PC-3 (cell line): ENCODE data around the gene ACADSB. TPM values are rescaled to one million over a fixed set of nuclear protein-coding genes. Genes with fewer than 3 reads are reported as not detected.

ENCODE experiments used
- ATAC-seq: fragments of 200-7000 bp; cut with Tn5 transposase; 2 replicates; pipeline ENCODE4 v1.9.1; 2020; ENCODE audit warnings: mild to moderate bottlenecking, moderate library complexity
- BruUV-seq: library from RNA; stranded (reverse); fragments of 400-500 nt; replicated peaks from 2 replicates; lab custom pipeline; 2021; lab: Mats Ljungman, UMichigan
- CTCF ChIA-PET: fragments of 300-600 bp; sonication (Branson Sonifier 250); formaldehyde crosslinking; loops from one replicate; lab custom pipeline; 2022; ENCODE audit warnings: antibody characterized with exemption; lab: Charles Lee
- POLR2A ChIA-PET: fragments of 300-600 bp; sonication (Branson Sonifier 250); formaldehyde crosslinking; loops from one replicate; lab custom pipeline; 2022; ENCODE audit warnings: antibody characterized with exemption; ENCODE audit not compliant: unreplicated experiment; lab: Charles Lee
- DNase-seq: peaks from one replicate; pipeline ENCODE4 v3.0.0-alpha.2; 2015
- H2AFZ ChIP-seq: fragments of 300-600 bp; sonication (generic); 2 replicates; pipeline ENCODE4 v1.6.0; 2016; ENCODE audit warnings: antibody characterized with exemption, low read length
- H3F3A ChIP-seq: fragments of 300-600 bp; sonication (generic); one replicate; pipeline ENCODE4 v1.6.0; 2017; ENCODE audit warnings: antibody characterized with exemption, low read length, control low read depth, mild to moderate bottlenecking; ENCODE audit not compliant: unreplicated experiment
- H3K27ac ChIP-seq: fragments of 300-600 bp; sonication (generic); 2 replicates; pipeline ENCODE4 v1.5.1; 2016; ENCODE audit warnings: mild to moderate bottlenecking, low read length
- H3K27me3 ChIP-seq: fragments of 300-600 bp; sonication (generic); 2 replicates; pipeline ENCODE4 v1.6.1; 2016; ENCODE audit warnings: low read length, mixed read lengths
- H3K36me3 ChIP-seq: fragments of 300-600 bp; sonication (generic); 2 replicates; pipeline ENCODE4 v1.6.1; 2016; ENCODE audit warnings: low read depth, mixed run types, low read length, mixed read lengths
- H3K4me1 ChIP-seq: fragments of 300-600 bp; sonication (generic); 2 replicates; pipeline ENCODE4 v1.5.1; 2016; ENCODE audit warnings: low read length; ENCODE audit not compliant: insufficient read depth
- H3K4me2 ChIP-seq: fragments of 300-600 bp; sonication (generic); 2 replicates; pipeline ENCODE4 v1.6.0; 2016; ENCODE audit warnings: low read length
- H3K4me3 ChIP-seq: fragments of 300-600 bp; sonication (generic); 2 replicates; pipeline ENCODE4 v1.5.1; 2016; ENCODE audit warnings: mild to moderate bottlenecking, low read length, mixed read lengths
- H3K79me2 ChIP-seq: fragments of 300-600 bp; sonication (generic); 2 replicates; pipeline ENCODE4 v1.6.1; 2017; ENCODE audit warnings: low read length, mixed read lengths
- H3K9ac ChIP-seq: fragments of 300-600 bp; sonication (generic); 2 replicates; pipeline ENCODE4 v1.6.0; 2016; ENCODE audit warnings: mild to moderate bottlenecking, low read length
- H3K9me2 ChIP-seq: fragments of 300-600 bp; sonication (generic); replicated peaks from 2 replicates; pipeline ENCODE4 v1.6.1; 2016; ENCODE audit warnings: mixed run types, low read length, mixed read lengths
- H3K9me3 ChIP-seq: fragments of 300-600 bp; sonication (generic); 2 replicates; pipeline ENCODE4 v1.6.1; 2016; ENCODE audit warnings: low read length, mixed read lengths
- H4K20me1 ChIP-seq: fragments of 300-600 bp; sonication (generic); 2 replicates; pipeline ENCODE4 v1.6.1; 2016; ENCODE audit warnings: low read length, mixed read lengths
- CTCF ChIP-seq: fragments of 300-600 bp; sonication (generic); conservative IDR thresholded peaks from 2 replicates; pipeline ENCODE4 v1.5.1; 2017; ENCODE audit warnings: antibody characterized with exemption, low read depth, mild to moderate bottlenecking, low read length
- EZH2 ChIP-seq: fragments of 300-600 bp; sonication (generic); IDR thresholded peaks from one replicate; pipeline ENCODE4 v1.6.1; 2017; ENCODE audit warnings: antibody characterized with exemption, mild to moderate bottlenecking, low read length; ENCODE audit not compliant: unreplicated experiment
- EZH2phosphoT487 ChIP-seq: fragments of 300-600 bp; sonication (generic); IDR thresholded peaks from 2 replicates; pipeline ENCODE4 v1.6.1; 2018; ENCODE audit warnings: mild to moderate bottlenecking, antibody characterized with exemption, low read length, borderline replicate concordance
- intact Hi-C: fragments of 100-400 bp; cut with micrococcal nuclease; formaldehyde crosslinking; loops from 2 replicates; pipeline ENCODE4 v1.9.0; 2023
- total RNA-seq: library from RNA; depleted of rRNA; stranded (reverse); fragments of >200 nt; gene quantifications from 2 replicates; pipeline ENCODE4 v1.2.3, GENCODE V29; 2014

The ACADSB gene
- total RNA-seq, 1 experiment from 2014 or later = 3.2 TPM

DNA sequence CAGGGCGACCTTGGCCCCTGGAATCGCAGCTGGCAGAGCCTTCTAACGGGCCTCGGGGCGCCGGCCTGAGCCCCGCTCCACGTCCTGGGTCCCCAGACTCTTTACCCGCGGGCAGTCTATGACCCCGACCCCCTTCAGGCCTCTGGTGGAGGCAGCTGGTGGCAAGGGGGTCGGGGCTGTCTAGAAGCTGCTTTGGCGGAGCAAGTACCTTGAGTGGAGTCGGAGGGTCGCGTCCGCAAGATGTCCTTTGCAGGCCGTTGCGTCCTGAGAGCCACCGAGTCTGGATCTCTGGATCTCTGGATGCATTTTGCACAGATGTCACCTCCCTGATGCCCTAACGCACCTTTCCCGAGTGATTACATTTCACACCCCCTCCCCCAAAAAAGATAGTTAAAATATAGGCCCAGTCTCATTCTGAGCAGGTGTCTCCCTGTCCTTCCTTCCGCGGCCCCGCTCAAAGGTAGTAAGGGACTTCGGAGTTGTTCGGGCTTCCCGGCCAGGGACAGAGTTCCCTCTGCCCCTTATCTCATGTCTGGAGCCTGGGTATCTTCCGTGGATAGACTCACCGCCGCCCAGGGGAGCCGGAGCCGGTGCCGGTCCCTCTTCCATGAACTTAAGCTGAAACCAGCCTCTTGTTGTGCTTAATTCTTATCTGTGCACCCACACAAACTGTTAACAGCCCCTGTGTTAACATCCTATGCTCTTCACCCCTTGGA lies 457 bp downstream of the ACADSB start:
- Histone ChIP-seq H3K79me2 (peaks cover 42% of the 10 kb centered on the region), H3K9me2 (no peaks in the 10 kb centered on the region), H3K36me3 (no peaks in the 10 kb centered on the region), H3K9me3 (no peaks in the 10 kb centered on the region), H3K9ac (peak overlapping the region; percentile 69), H2AFZ (peak overlapping the region; percentile 90), H4K20me1 (peaks cover 8% of the 10 kb centered on the region; the same call in 1 of the 2 replicates), H3K27me3 (no peaks in the 10 kb centered on the region), H3F3A (no peaks in the 10 kb centered on the region), H3K4me3 (peak overlapping the region; percentile 99), H3K27ac (no peak overlapping the region), H3K4me2 (peak overlapping the region; percentile 99), H3K4me1 (peaks cover 12% of the 10 kb centered on the region)
- POLR2A ChIA-PET = no interaction called here
- ATAC-seq = peak; percentile 27
- BruUV-seq = TSS peak; percentile 40
- CTCF ChIA-PET = no interaction called here
- DNase-seq = peak; percentile 1
- intact Hi-C loops = loop anchor here (2.0 kb wide), 1 partner anchor 146 kb away; the partner anchor contains the start of gene BUB3
- TF ChIP-seq EZH2phosphoT487 (no peak), CTCF (no peak), EZH2 (no peak)

GRCh38 chr10:123011987-123012386 lies 3.2 kb downstream of the ACADSB start:
- H3K27ac ChIP-seq = no peak overlapping the region
- H3K27me3 ChIP-seq = no peaks in the 10 kb centered on the region
- H3K4me2 ChIP-seq = no peak overlapping the region
- H3K4me3 ChIP-seq = no peak overlapping the region
- H3K9me2 ChIP-seq = no peaks in the 10 kb centered on the region
- no peaks in the 10 kb centered on the region for H3K36me3 ChIP-seq
- DNase-seq (no peak), ATAC-seq (no peak)
- no peaks in the 10 kb centered on the region for H3K9me3 ChIP-seq
- TF ChIP-seq CTCF (no peak), EZH2 (no peak), EZH2phosphoT487 (no peak)
- no peaks in the 10 kb centered on the region for H3F3A ChIP-seq
- H3K4me1 ChIP-seq = peaks cover 5% of the 10 kb centered on the region
- no peak overlapping the region for H3K9ac ChIP-seq
- ChIA-PET POLR2A (no interaction called here), CTCF (no interaction called here)
- H3K79me2 ChIP-seq = peaks cover 16% of the 10 kb centered on the region
- no peak overlapping the region for H2AFZ ChIP-seq
- intact Hi-C loops = no loop called here
- peaks cover 6% of the 10 kb centered on the region; the same call in 1 of the 2 replicates for H4K20me1 ChIP-seq
- BruUV-seq = no TSS peak
